Measurements from ENCODE around the gene S100B.

- TF ChIP-seq RAD21 (IDR thresholded peaks at IDR 0.05; ENCODE audit: low read depth): no peak
- no peak for TF ChIP-seq CTCF (IDR thresholded peaks at IDR 0.05 in 2 of 3, conservative IDR thresholded peaks at IDR 0.05 in 1 of 3; ENCODE audit: borderline replicate concordance in 1 of 3, insufficient read depth in 1 of 3, low read depth in 2 of 3, low read length in 2 of 3)
- no peak for TF ChIP-seq POLR2A (IDR thresholded peaks at IDR 0.05; ENCODE audit: borderline replicate concordance, extremely low read depth, insufficient read depth, insufficient read length)
- TF ChIP-seq ZFX (IDR thresholded peaks at IDR 0.05): no peak
- TF ChIP-seq CEBPB (IDR thresholded peaks at IDR 0.05; ENCODE audit: low read depth): no peak
- TF ChIP-seq SIN3A (IDR thresholded peaks at IDR 0.05; ENCODE audit: low read depth): no peak
- no peak for TF ChIP-seq EGR1 (IDR thresholded peaks at IDR 0.05; ENCODE audit: low read depth)
- TF ChIP-seq, protein P1, sequence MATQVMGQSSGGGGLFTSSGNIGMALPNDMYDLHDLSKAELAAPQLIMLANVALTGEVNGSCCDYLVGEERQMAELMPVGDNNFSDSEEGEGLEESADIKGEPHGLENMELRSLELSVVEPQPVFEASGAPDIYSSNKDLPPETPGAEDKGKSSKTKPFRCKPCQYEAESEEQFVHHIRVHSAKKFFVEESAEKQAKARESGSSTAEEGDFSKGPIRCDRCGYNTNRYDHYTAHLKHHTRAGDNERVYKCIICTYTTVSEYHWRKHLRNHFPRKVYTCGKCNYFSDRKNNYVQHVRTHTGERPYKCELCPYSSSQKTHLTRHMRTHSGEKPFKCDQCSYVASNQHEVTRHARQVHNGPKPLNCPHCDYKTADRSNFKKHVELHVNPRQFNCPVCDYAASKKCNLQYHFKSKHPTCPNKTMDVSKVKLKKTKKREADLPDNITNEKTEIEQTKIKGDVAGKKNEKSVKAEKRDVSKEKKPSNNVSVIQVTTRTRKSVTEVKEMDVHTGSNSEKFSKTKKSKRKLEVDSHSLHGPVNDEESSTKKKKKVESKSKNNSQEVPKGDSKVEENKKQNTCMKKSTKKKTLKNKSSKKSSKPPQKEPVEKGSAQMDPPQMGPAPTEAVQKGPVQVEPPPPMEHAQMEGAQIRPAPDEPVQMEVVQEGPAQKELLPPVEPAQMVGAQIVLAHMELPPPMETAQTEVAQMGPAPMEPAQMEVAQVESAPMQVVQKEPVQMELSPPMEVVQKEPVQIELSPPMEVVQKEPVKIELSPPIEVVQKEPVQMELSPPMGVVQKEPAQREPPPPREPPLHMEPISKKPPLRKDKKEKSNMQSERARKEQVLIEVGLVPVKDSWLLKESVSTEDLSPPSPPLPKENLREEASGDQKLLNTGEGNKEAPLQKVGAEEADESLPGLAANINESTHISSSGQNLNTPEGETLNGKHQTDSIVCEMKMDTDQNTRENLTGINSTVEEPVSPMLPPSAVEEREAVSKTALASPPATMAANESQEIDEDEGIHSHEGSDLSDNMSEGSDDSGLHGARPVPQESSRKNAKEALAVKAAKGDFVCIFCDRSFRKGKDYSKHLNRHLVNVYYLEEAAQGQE (IDR thresholded peaks at IDR 0.05; ENCODE audit: low read depth): no peak
- TF ChIP-seq SP1 (IDR thresholded peaks at IDR 0.05; ENCODE audit: low read depth): no peak
- no peak for TF ChIP-seq JUND (IDR thresholded peaks at IDR 0.05)
Observed at GRCh38 chr21:46624050-46624449, 19.2 kb upstream of the S100B start.
